Memory B cell (primary cell): ENCODE results near the gene ZC3H12D.

ENCODE experiments used
- ATAC-seq: fragments of 150-1000 bp; cut with Tn5 transposase; 2 replicates; pipeline ENCODE4 v1.10.0; 2021; ENCODE audit warnings: low read depth, mild to moderate bottlenecking, moderate library complexity
- DNase-seq, 2 donors: peaks; one replicate each; pipeline ENCODE4 v3.0.0; 2022; ENCODE audit warnings: low spot score in 2 of 2
- H3K27ac Mint-ChIP-seq: one replicate; pipeline ENCODE4 v1.8.0; 2022; ENCODE audit warnings: mild to moderate bottlenecking, moderate library complexity, mixed read lengths
- H3K27me3 Mint-ChIP-seq: one replicate; pipeline ENCODE4 v1.8.0; 2022; ENCODE audit warnings: mixed read lengths
- H3K36me3 Mint-ChIP-seq: one replicate; pipeline ENCODE4 v1.8.0; 2022; ENCODE audit warnings: mild to moderate bottlenecking, mixed read lengths
- H3K4me1 Mint-ChIP-seq: one replicate; pipeline ENCODE4 v1.8.0; 2022; ENCODE audit warnings: mixed read lengths
- H3K4me3 Mint-ChIP-seq: one replicate; pipeline ENCODE4 v1.8.0; 2022; ENCODE audit warnings: mild to moderate bottlenecking, moderate library complexity, mixed read lengths
- H3K9me3 Mint-ChIP-seq: one replicate; pipeline ENCODE4 v1.8.0; 2022; ENCODE audit warnings: mixed read lengths

Gene ZC3H12D

GRCh38 chr6:149414009-149414408, 70.8 kb downstream of the ZC3H12D start:
- no peaks in the 10 kb centered on the region for H3K9me3 Mint-ChIP-seq
- peak overlapping the region; percentile 47 for H3K27ac Mint-ChIP-seq
- ATAC-seq (no peak), DNase-seq (no peak)
- no peak overlapping the region for H3K4me3 Mint-ChIP-seq
- H3K36me3 Mint-ChIP-seq, result no peaks in the 10 kb centered on the region
- H3K4me1 Mint-ChIP-seq, result peaks cover 3% of the 10 kb centered on the region
- H3K27me3 Mint-ChIP-seq, result no peaks in the 10 kb centered on the region

- H3K27me3 Mint-ChIP-seq, result no peaks in the 10 kb centered on the region
- DNase-seq, result no peak
- H3K4me3 Mint-ChIP-seq, result no peak overlapping the region
- H3K4me1 Mint-ChIP-seq, result no peaks in the 10 kb centered on the region
- peaks cover 5% of the 10 kb centered on the region for H3K36me3 Mint-ChIP-seq
- no peaks in the 10 kb centered on the region for H3K9me3 Mint-ChIP-seq
- H3K27ac Mint-ChIP-seq, result peak overlapping the region; percentile 47
- no peak for ATAC-seq
Observed at GRCh38 chr6:149410557-149410956, 74.3 kb downstream of the ZC3H12D start.

- Mint-ChIP-seq H3K4me1 (no peaks in the 10 kb centered on the region), H3K9me3 (no peaks in the 10 kb centered on the region), H3K27me3 (no peaks in the 10 kb centered on the region), H3K27ac (peak overlapping the region; percentile 47), H3K36me3 (peaks cover 11% of the 10 kb centered on the region), H3K4me3 (no peak overlapping the region)
- DNase-seq (no peak), ATAC-seq (no peak)
Observed at GRCh38 chr6:149409617-149410016, 75.2 kb downstream of the ZC3H12D start.

- H3K9me3 Mint-ChIP-seq, result no peaks in the 10 kb centered on the region
- DNase-seq, result no peak
- peaks cover 30% of the 10 kb centered on the region for H3K36me3 Mint-ChIP-seq
- no peaks in the 10 kb centered on the region for H3K4me1 Mint-ChIP-seq
- no peak overlapping the region for H3K4me3 Mint-ChIP-seq
- no peak for ATAC-seq
- H3K27me3 Mint-ChIP-seq, result no peaks in the 10 kb centered on the region
- H3K27ac Mint-ChIP-seq, result peak overlapping the region; percentile 42
Observed at GRCh38 chr6:149405823-149406765, 78.7 kb downstream of the ZC3H12D start.

DNA sequence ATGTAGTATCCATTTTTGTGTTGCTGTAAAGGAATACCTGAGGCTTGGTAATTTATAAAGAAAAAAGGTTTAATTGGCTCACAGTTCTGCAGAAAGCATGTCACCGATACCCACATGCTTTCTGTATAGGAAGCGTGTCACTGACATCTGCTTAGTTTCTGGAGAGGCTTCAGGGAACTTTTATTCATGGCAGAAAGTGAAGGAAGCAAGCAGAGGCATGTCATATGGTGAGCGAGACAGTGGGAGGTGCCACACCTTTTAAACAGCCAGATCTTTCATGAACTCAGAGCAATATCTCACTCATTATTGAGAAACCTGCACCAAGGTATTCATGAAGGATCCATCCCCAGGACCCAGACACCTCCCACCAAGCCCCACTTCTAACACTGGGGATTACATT, 81.3 kb downstream of the ZC3H12D start:
- H3K36me3 Mint-ChIP-seq, result peaks cover 40% of the 10 kb centered on the region
- no peaks in the 10 kb centered on the region for H3K9me3 Mint-ChIP-seq
- DNase-seq (no peak), ATAC-seq (no peak)
- H3K27ac Mint-ChIP-seq, result peak overlapping the region; percentile 62
- H3K27me3 Mint-ChIP-seq, result no peaks in the 10 kb centered on the region
- H3K4me3 Mint-ChIP-seq, result no peak overlapping the region
- H3K4me1 Mint-ChIP-seq, result no peaks in the 10 kb centered on the region

DNA sequence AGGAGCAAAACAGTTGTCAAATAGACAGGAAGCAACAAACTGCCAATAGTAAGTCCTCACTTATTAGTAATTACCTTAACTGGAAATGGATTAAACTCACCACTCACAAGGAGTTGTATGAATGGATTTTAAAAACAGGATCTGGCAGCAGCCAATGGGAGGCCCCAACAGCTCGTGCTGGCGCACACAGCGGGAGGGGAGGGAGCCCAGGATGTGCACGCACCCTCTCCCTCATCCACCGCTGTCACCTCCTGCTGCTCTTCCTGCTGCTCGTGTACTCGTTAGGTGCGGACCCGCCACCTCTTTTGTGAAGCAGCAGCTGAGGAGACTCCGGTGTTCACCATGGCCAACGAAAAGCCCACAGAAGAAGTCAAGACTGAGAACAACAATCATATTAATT, 84.8 kb downstream of the ZC3H12D start, which contains the start of gene SUMO4:
SUMO4 (plus strand) TSS at position 213 of the 400 bp plus-strand sequence; CDS start at position 343, 130 bp downstream.
- Mint-ChIP-seq H3K27me3 (no peaks in the 10 kb centered on the region), H3K4me1 (no peaks in the 10 kb centered on the region), H3K9me3 (no peaks in the 10 kb centered on the region), H3K4me3 (no peak within 1 kb of the TSS), H3K27ac (no peak within 1 kb of the TSS), H3K36me3 (peaks cover 38% of the 10 kb centered on the region)
- ATAC-seq (no peak), DNase-seq (no peak)

DNA sequence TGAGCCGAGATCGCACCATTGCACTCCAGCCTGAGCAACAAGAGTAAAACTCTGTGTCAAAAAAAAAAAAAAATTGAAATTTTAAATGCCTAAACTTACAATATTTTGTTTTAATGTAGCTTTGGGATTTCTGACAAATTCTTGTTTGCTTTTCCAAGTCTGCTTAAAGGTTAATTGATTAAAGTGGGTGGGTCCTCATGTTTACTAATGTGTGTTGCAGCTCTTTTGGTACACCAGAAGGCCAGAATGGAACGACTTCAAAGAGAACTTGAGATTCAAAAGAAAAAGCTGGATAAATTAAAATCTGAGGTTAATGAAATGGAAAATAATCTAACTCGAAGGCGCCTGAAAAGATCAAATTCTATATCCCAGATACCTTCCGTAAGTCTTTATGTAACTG, 87.4 kb downstream of the ZC3H12D start:
- H3K4me1 Mint-ChIP-seq, result peaks cover 11% of the 10 kb centered on the region
- H3K27ac Mint-ChIP-seq, result no peak overlapping the region
- H3K36me3 Mint-ChIP-seq, result peaks cover 32% of the 10 kb centered on the region

More for the DNA sequence above, 87.4 kb downstream of the ZC3H12D start:
- Mint-ChIP-seq H3K4me3 (no peak overlapping the region), H3K27me3 (no peaks in the 10 kb centered on the region), H3K9me3 (no peaks in the 10 kb centered on the region)
- DNase-seq (no peak), ATAC-seq (no peak)
